HepG2 (cell line): ENCODE data around the gene NATD1. TPM values are rescaled to one million over a fixed set of nuclear protein-coding genes. Genes with fewer than 3 reads are reported as not detected.

Source experiments
- ATAC-seq: fragments of 200-7000 bp; cut with Tn5 transposase; 3 replicates; pipeline ENCODE4 v1.9.1; 2020; ENCODE audit warnings: mild to moderate bottlenecking, moderate library complexity
- BruUV-seq: library from RNA; stranded (reverse); fragments of 400-500 nt; replicated peaks from 2 replicates; lab custom pipeline; 2021; lab: Mats Ljungman, UMichigan
- CTCF ChIA-PET: fragments of 300-600 bp; formaldehyde crosslinking; extraction: SDS; loops from one replicate; lab custom pipeline; 2021; ENCODE audit warnings: low total read pairs, inconsistent platforms, low intra/inter-chr PET ratio; lab: Yijun Ruan, JAX
- POLR2A ChIA-PET: fragments of 350-600 bp; sonication (Branson Sonifier 250); formaldehyde crosslinking; loops from one replicate; lab custom pipeline; 2020; ENCODE audit warnings: antibody characterized with exemption, inconsistent platforms; lab: Yijun Ruan, JAX
- DNase-seq: peaks from one replicate; pipeline ENCODE4 v3.0.0-alpha.2; 2015; ENCODE audit warnings: low spot score
- FAIRE-seq: peaks from 3 replicates; lab custom pipeline; 2011; peaks lifted over from hg19 to GRCh38; lab: Jason Lieb, UNC
- H2AFZ ChIP-seq: one replicate; pipeline ENCODE4 v1.6.1; 2011; ENCODE audit warnings: low read length, inconsistent platforms
- H3K27ac ChIP-seq: fragments of 300-600 bp; 3 replicates; pipeline ENCODE4 v1.8.0; 2011; ENCODE audit warnings: mixed run types, mild to moderate bottlenecking, mixed read lengths, low read length, inconsistent platforms; ENCODE audit not compliant: insufficient read depth; ENCODE audit errors: extremely low read length
- H3K27me3 ChIP-seq, 2 experiments: fragments of 200-600 bp in 1 of 2; 2 replicates in 1 of 2; 3 replicates in 1 of 2; pipeline versions ENCODE4 v1.6.0 to v1.8.0; 2011; ENCODE audit warnings: low read length in 2 of 2, mild to moderate bottlenecking in 2 of 2, moderate library complexity in 2 of 2, inconsistent platforms in 1 of 2; ENCODE audit not compliant: insufficient read depth in 2 of 2, control insufficient read depth in 1 of 2
- H3K36me3 ChIP-seq, 2 experiments: fragments of 200-600 bp in 1 of 2; replicated peaks in 1 of 2; 2 replicates in 1 of 2; 3 replicates in 1 of 2; pipeline versions ENCODE4 v1.5.1 to v1.8.0; 2011; ENCODE audit warnings: low read length in 2 of 2, inconsistent platforms in 1 of 2; ENCODE audit not compliant: insufficient read depth in 2 of 2, control insufficient read depth in 1 of 2
- H3K4me1 ChIP-seq: 2 replicates; pipeline ENCODE4 v1.5.1; 2012; ENCODE audit warnings: low read length, inconsistent platforms; ENCODE audit not compliant: insufficient read depth
- H3K4me2 ChIP-seq: 2 replicates; pipeline ENCODE4 v1.6.0; 2011; ENCODE audit warnings: low read depth, low read length, inconsistent platforms
- H3K4me3 ChIP-seq, 3 experiments: fragments of 200-600 bp in 1 of 3; sonication (generic), shearing (Covaris generic) in 1 of 3; replicated peaks in 1 of 3; 2 replicates each; pipeline ENCODE4 v1.5.1; 2011 to 2016; ENCODE audit warnings: low read length in 3 of 3, inconsistent platforms in 2 of 3, low read depth in 2 of 3, mild to moderate bottlenecking in 2 of 3, control low read depth in 1 of 3, mixed read lengths in 1 of 3; ENCODE audit not compliant: insufficient read depth in 1 of 3
- H3K79me2 ChIP-seq: one replicate; pipeline ENCODE4 v1.6.1; 2011; ENCODE audit warnings: low read length, inconsistent platforms; ENCODE audit not compliant: insufficient read depth
- H3K9ac ChIP-seq: 2 replicates; pipeline ENCODE4 v1.6.0; 2011; ENCODE audit warnings: mild to moderate bottlenecking, low read depth, low read length, inconsistent platforms; ENCODE audit not compliant: insufficient read depth
- H3K9me3 ChIP-seq: 2 replicates; pipeline ENCODE4 v1.5.1; 2012; ENCODE audit warnings: mild to moderate bottlenecking, low read length
- H4K20me1 ChIP-seq: 2 replicates; pipeline ENCODE4 v1.6.0; 2011; ENCODE audit warnings: inconsistent platforms, mild to moderate bottlenecking, low read length, moderate library complexity; ENCODE audit not compliant: insufficient read depth
- DMTF1 ChIP-seq: sonication (generic); formaldehyde crosslinking; IDR thresholded peaks from 2 replicates; pipeline ENCODE4 v1.4.0; 2020; ENCODE audit warnings: mild to moderate bottlenecking, missing genetic modification reagents
- EED ChIP-seq: sonication (generic); formaldehyde crosslinking; IDR thresholded peaks from 2 replicates; pipeline ENCODE4 v1.5.0; 2020; ENCODE audit warnings: mild to moderate bottlenecking, missing genetic modification reagents
- HNRNPLL ChIP-seq: fragments of 200-400 bp; formaldehyde crosslinking; IDR thresholded peaks from 2 replicates; pipeline ENCODE4 v1.6.1; 2017; ENCODE audit warnings: mild to moderate bottlenecking, low read depth, low read length; ENCODE audit not compliant: poor library complexity, severe bottlenecking
- ISX ChIP-seq: sonication (generic); formaldehyde crosslinking; conservative IDR thresholded peaks from 2 replicates; pipeline ENCODE4 v1.5.0; 2020; ENCODE audit warnings: missing genetic modification reagents
- NFAT5 ChIP-seq: sonication (generic); formaldehyde crosslinking; IDR thresholded peaks from 2 replicates; pipeline ENCODE4 v1.4.0; 2020; ENCODE audit warnings: missing genetic modification reagents
- PBX2 ChIP-seq: IDR thresholded peaks from 2 replicates; pipeline ENCODE4 v1.6.1; 2016; ENCODE audit warnings: control low read depth
- PPARG ChIP-seq: conservative IDR thresholded peaks from 2 replicates; pipeline ENCODE4 v1.6.1; 2016; ENCODE audit warnings: missing biosample characterization, missing genetic modification reagents
- SIN3B ChIP-seq: fragments of 150-350 bp; IDR thresholded peaks from 2 replicates; pipeline ENCODE4 v1.6.1; 2014; ENCODE audit warnings: low read length
- SMARCE1 ChIP-seq: fragments of 450-650 bp; IDR thresholded peaks from 2 replicates; pipeline ENCODE4 v1.6.1; 2017; ENCODE audit warnings: borderline replicate concordance
- SPEN ChIP-seq: sonication (generic); formaldehyde crosslinking; IDR thresholded peaks from 2 replicates; pipeline ENCODE4 v1.5.1; 2020; ENCODE audit warnings: low read depth, mild to moderate bottlenecking, missing genetic modification reagents
- SYNCRIP ChIP-seq: fragments of 200-400 bp; formaldehyde crosslinking; IDR thresholded peaks from 2 replicates; pipeline ENCODE4 v1.6.1; 2018; ENCODE audit warnings: mild to moderate bottlenecking, low read depth, low read length; ENCODE audit not compliant: insufficient read depth
- TBX3 ChIP-seq: fragments of 450-650 bp; IDR thresholded peaks from 2 replicates; pipeline ENCODE4 v1.6.1; 2017; ENCODE audit warnings: antibody characterized with exemption, mild to moderate bottlenecking, inconsistent platforms, borderline replicate concordance
- THAP8 ChIP-seq: sonication (generic); formaldehyde crosslinking; IDR thresholded peaks from 2 replicates; pipeline ENCODE4 v1.5.1; 2020; ENCODE audit warnings: missing genetic modification reagents, mild to moderate bottlenecking, borderline replicate concordance
- TMF1 ChIP-seq: sonication (generic); formaldehyde crosslinking; IDR thresholded peaks from 2 replicates; pipeline ENCODE4 v1.8.1; 2022; ENCODE audit warnings: low read depth, missing genetic modification reagents
- ZNF253 ChIP-seq: sonication (generic); formaldehyde crosslinking; IDR thresholded peaks from 2 replicates; pipeline ENCODE4 v1.8.0; 2022; ENCODE audit warnings: mild to moderate bottlenecking, missing genetic modification reagents, borderline replicate concordance
- ZNF317 ChIP-seq: sonication (generic); formaldehyde crosslinking; IDR thresholded peaks from 2 replicates; pipeline ENCODE4 v1.5.0; 2020; ENCODE audit warnings: mild to moderate bottlenecking, missing genetic modification reagents
- ZNF350 ChIP-seq: sonication (generic); formaldehyde crosslinking; IDR thresholded peaks from 2 replicates; pipeline ENCODE4 v1.4.0; 2020; ENCODE audit warnings: mild to moderate bottlenecking, low read depth, missing genetic modification reagents, borderline replicate concordance
- WGBS: methylation state at CpG from one replicate; pipeline ENCODE4 v1.1.6; 2017; ENCODE audit warnings: low lambda C conversion rate; 5-methylcytosine and 5-hydroxymethylcytosine counted together
- in situ Hi-C: cut with HindIII; loops from 2 replicates; pipeline ENCODE4 v1.10.0; 2017; ENCODE audit warnings: low pct_unique_long_range_greater_than_20kb; ENCODE audit not compliant: extremely low pct_ligation_motif_present
- intact Hi-C: fragments of 100-400 bp; cut with micrococcal nuclease; formaldehyde crosslinking; loops from one replicate; pipeline ENCODE4 v1.10.0; 2022; ENCODE audit not compliant: unreplicated experiment
- polyA plus RNA-seq, 8 experiments: library from polyadenylated mRNA; depleted of rRNA in 3 of 8; stranded (reverse) in 7 of 8; unstranded in 1 of 8; fragments of >200 nt; fragmentation: Illumina TruSeq in 4 of 8; extraction: Trizol in 4 of 8; gene quantifications; 2 replicates each; pipeline versions ENCODE4 v1.2.1 to v1.2.3, GENCODE V29; 2011 to 2016; ENCODE audit warnings: low read depth in 4 of 8, missing spikeins in 1 of 8, mixed read lengths in 1 of 8; ENCODE audit not compliant: insufficient read depth in 1 of 8
- total RNA-seq, 5 experiments: library from RNA; depleted of rRNA; stranded (reverse); fragments of >200 nt; fragmentation: Illumina TruSeq; extraction: Trizol; gene quantifications; 2 replicates each; pipeline ENCODE4 v1.2.3, GENCODE V29; 2016; ENCODE audit warnings: low read depth in 1 of 5

NATD1 gene
- total and polyA plus RNA-seq, 2 of the 13 experiments (the other 11 are each of a cell fraction or from before 2014, with no cell fraction given) = 0.31 to 2.3 TPM

GRCh38 chr17:21193031-21193430 lies 60.2 kb downstream of the NATD1 start:
- Histone ChIP-seq H3K9me3 (no peaks in the 10 kb centered on the region), H3K27me3 (no peaks in the 10 kb centered on the region), H3K4me3 (no peak overlapping the region), H2AFZ (no peak overlapping the region), H4K20me1 (no peaks in the 10 kb centered on the region; the same call in 1 of the 2 replicates), H3K36me3 (peaks cover 6 to 36% of the 10 kb centered on the region in 2 experiments; a peak in 3 of 5 replicates), H3K4me2 (no peak overlapping the region), H3K27ac (no peak overlapping the region), H3K4me1 (no peaks in the 10 kb centered on the region), H3K79me2 (no peaks in the 10 kb centered on the region), H3K9ac (no peak overlapping the region)
- POLR2A ChIA-PET = no interaction called here
- WGBS = 80% methylated on average over 5 of the region's 5 CpGs
- in situ Hi-C loops (no loop called here), intact Hi-C loops (no loop called here)
- BruUV-seq = no TSS peak
- no peak for DNase-seq
- no peak for ATAC-seq
- FAIRE-seq = no peak
- CTCF ChIA-PET = no interaction called here
- TF ChIP-seq ISX (CRISPR knock-in tag) (no peak), PBX2 (CRISPR knock-in tag) (no peak), TMF1 (CRISPR knock-in tag) (no peak), DMTF1 (CRISPR knock-in tag) (no peak), TBX3 (no peak), PPARG (CRISPR knock-in tag) (no peak), SMARCE1 (no peak), NFAT5 (CRISPR knock-in tag) (no peak), SIN3B (no peak), SPEN (no peak), SYNCRIP (no peak), ZNF317 (CRISPR knock-in tag) (no peak), ZNF253 (CRISPR knock-in tag) (no peak), EED (CRISPR knock-in tag) (no peak), THAP8 (no peak), HNRNPLL (no peak), ZNF350 (no peak)
